Measurements from ENCODE around the gene RASGRF1. TPM values are rescaled to one million over a fixed set of nuclear protein-coding genes. Genes with fewer than 3 reads are reported as not detected.

RASGRF1 gene
- total and polyA plus RNA-seq, 9 of the 15 experiments (the other 6 are each of a cell fraction or from before 2014, with no cell fraction given) = 0.03 to 0.58 (median 0.06) TPM; not detected in 1

- FAIRE-seq = no peak
- no peaks in the 10 kb centered on the region; the same call in 1 of the 2 replicates for H4K20me1 ChIP-seq (replicated peaks; ENCODE audit: control insufficient read depth, insufficient read depth, low read length)
- TF ChIP-seq SIN3A (IDR thresholded peaks at IDR 0.05; ENCODE audit: borderline replicate concordance in 2 of 2, control insufficient read depth in 1 of 2, low read depth in 2 of 2, low read length in 2 of 2) (no peak), BCL6 (CRISPR knock-in tag; IDR thresholded peaks at IDR 0.05) (no peak), HCFC1 (IDR thresholded peaks at IDR 0.05; ENCODE audit: low read depth, low read length) (no peak), RBBP5 (IDR thresholded peaks at IDR 0.05; ENCODE audit: borderline replicate concordance, insufficient read depth, low read length, poor library complexity, severe bottlenecking) (no peak), E2F3 (CRISPR knock-in tag; IDR thresholded peaks at IDR 0.05) (no peak), HDAC1 (IDR thresholded peaks at IDR 0.05) (no peak), ETS2 (tag; IDR thresholded peaks at IDR 0.05; ENCODE audit: borderline replicate concordance, poor library complexity, severe bottlenecking) (no peak), ZNF511 (CRISPR knock-in tag; IDR thresholded peaks at IDR 0.05) (no peak), CHCHD3 (CRISPR knock-in tag; IDR thresholded peaks at IDR 0.05) (no peak), ZNF586 (CRISPR knock-in tag; conservative IDR thresholded peaks at IDR 0.05) (no peak), ZBTB8A (IDR thresholded peaks at IDR 0.05; ENCODE audit: partially characterized antibody) (no peak), GATAD2A (IDR thresholded peaks at IDR 0.05) (no peak), THAP12 (CRISPR knock-in tag; IDR thresholded peaks at IDR 0.05) (no peak), MAFK (IDR thresholded peaks at IDR 0.05; ENCODE audit: low read length) (no peak)
- TF ChIP-seq, protein P1, sequence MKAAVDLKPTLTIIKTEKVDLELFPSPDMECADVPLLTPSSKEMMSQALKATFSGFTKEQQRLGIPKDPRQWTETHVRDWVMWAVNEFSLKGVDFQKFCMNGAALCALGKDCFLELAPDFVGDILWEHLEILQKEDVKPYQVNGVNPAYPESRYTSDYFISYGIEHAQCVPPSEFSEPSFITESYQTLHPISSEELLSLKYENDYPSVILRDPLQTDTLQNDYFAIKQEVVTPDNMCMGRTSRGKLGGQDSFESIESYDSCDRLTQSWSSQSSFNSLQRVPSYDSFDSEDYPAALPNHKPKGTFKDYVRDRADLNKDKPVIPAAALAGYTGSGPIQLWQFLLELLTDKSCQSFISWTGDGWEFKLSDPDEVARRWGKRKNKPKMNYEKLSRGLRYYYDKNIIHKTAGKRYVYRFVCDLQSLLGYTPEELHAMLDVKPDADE (conservative IDR thresholded peaks at IDR 0.05; ENCODE audit: control insufficient read depth, low read depth, low read length) = no peak
- TF ChIP-seq, protein P2, sequence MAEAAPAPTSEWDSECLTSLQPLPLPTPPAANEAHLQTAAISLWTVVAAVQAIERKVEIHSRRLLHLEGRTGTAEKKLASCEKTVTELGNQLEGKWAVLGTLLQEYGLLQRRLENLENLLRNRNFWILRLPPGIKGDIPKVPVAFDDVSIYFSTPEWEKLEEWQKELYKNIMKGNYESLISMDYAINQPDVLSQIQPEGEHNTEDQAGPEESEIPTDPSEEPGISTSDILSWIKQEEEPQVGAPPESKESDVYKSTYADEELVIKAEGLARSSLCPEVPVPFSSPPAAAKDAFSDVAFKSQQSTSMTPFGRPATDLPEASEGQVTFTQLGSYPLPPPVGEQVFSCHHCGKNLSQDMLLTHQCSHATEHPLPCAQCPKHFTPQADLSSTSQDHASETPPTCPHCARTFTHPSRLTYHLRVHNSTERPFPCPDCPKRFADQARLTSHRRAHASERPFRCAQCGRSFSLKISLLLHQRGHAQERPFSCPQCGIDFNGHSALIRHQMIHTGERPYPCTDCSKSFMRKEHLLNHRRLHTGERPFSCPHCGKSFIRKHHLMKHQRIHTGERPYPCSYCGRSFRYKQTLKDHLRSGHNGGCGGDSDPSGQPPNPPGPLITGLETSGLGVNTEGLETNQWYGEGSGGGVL (CRISPR knock-in tag; IDR thresholded peaks at IDR 0.05) = no peak
Observed at GRCh38 chr15:79058260-79058850, 32.2 kb downstream of the RASGRF1 start.

More at GRCh38 chr15:79058260-79058850, 32.2 kb downstream of the RASGRF1 start:
- in situ Hi-C loops (cut with MboI) (no loop called here), intact Hi-C loops (cut with micrococcal nuclease) (no loop called here)
- Histone ChIP-seq H3K9ac (ENCODE audit: insufficient read depth in 1 of 2, low read depth in 2 of 2, low read length in 2 of 2) (no peak overlapping the region; a peak in 1 of 4 replicates), H2AFZ (ENCODE audit: low read depth, low read length) (no peak overlapping the region), H3K79me2 (ENCODE audit: control insufficient read depth, insufficient read depth, low read length) (no peaks in the 10 kb centered on the region), H3K27me3 (ENCODE audit: control insufficient read depth in 2 of 2, insufficient read depth in 2 of 2, low read length in 2 of 2) (peaks cover 0 to 27% of the 10 kb centered on the region in 2 experiments; a peak in 2 of 5 replicates), H3K4me3 (no peak overlapping the region), H3K4me1 (replicated peaks in 1 of 2; ENCODE audit: control insufficient read depth in 2 of 2, insufficient read depth in 2 of 2, low read length in 2 of 2) (peaks cover 0 to 3% of the 10 kb centered on the region in 2 experiments; a peak in 1 of 5 replicates), H3K4me2 (ENCODE audit: insufficient read depth, low read length) (no peak overlapping the region), H3K36me3 (ENCODE audit: control insufficient read depth, insufficient read depth, low read length) (no peaks in the 10 kb centered on the region), H3K9me3 (replicated peaks; ENCODE audit: control insufficient read depth, insufficient read depth, low read depth, low read length) (no peaks in the 10 kb centered on the region), H3K9me1 (ENCODE audit: control insufficient read depth, insufficient read depth, low read length) (no peaks in the 10 kb centered on the region), H3K27ac (ENCODE audit: extremely low read depth, low read depth, low read length) (no peak overlapping the region)
- 1% methylated on average over 15 of the region's 15 CpGs for WGBS (ENCODE audit: insufficient coverage, low coverage, missing lambda C conversion rate)
- CTCF ChIA-PET (ENCODE audit: low intra/inter-chr PET ratio) = no interaction called here
- POLR2A ChIA-PET = interaction anchor here (1.3 kb wide), 1 partner anchor 9 kb away, joined by 5 read pairs; no protein-coding TSS in a partner anchor
- DNase-seq (ENCODE audit: extremely low read depth in 1 of 4, low spot score in 3 of 4) (no peak), ATAC-seq (no peak)
- no TSS peak for BruUV-seq (replicated peaks)
